Measurements from ENCODE around the gene SNAP29.
"Not testable (repeated sequence)": the region's sequence is repeated elsewhere in the genome, so short reads cannot be mapped to it uniquely, and the experiment has no call there.

Gene SNAP29

GRCh38 chr22:20858615-20859416 lies at the start of gene SNAP29, which contains the start of gene PI4KA:
SNAP29 (plus strand) TSS chr22:20859007; CDS start chr22:20859111, 104 bp downstream.
PI4KA (minus strand) TSS chr22:20858811; CDS start chr22:20858725, 86 bp downstream.
- DNase-seq: peak; percentile 97

- no peak for DNase-seq
Measured at GRCh38 chr22:20809538-20810185, 49.1 kb upstream of the SNAP29 start.

GRCh38 chr22:20810645-20811044 lies 48.2 kb upstream of the SNAP29 start:
- no peak for DNase-seq

- DNase-seq: no peak
Measured at GRCh38 chr22:20811171-20811570, 47.6 kb upstream of the SNAP29 start.

GRCh38 chr22:20811971-20812660 lies 46.7 kb upstream of the SNAP29 start:
- DNase-seq: no peak

- no peak for DNase-seq
Measured at GRCh38 chr22:20813056-20813455, 45.8 kb upstream of the SNAP29 start.

- DNase-seq: no peak
Measured at GRCh38 chr22:20814221-20814808, 44.5 kb upstream of the SNAP29 start.

GRCh38 chr22:20815477-20816050 lies 43.2 kb upstream of the SNAP29 start:
- DNase-seq: no peak

- no peak for DNase-seq
Measured at GRCh38 chr22:20816559-20816958, 42.2 kb upstream of the SNAP29 start.

- no peak for DNase-seq
Measured at GRCh38 chr22:20818471-20818870, 40.3 kb upstream of the SNAP29 start.

- no peak for DNase-seq
Measured at GRCh38 chr22:20819471-20819870, 39.3 kb upstream of the SNAP29 start.

- DNase-seq: not testable (repeated sequence)
Measured at GRCh38 chr22:20821717-20822239, 37.0 kb upstream of the SNAP29 start.

- no peak for DNase-seq
Measured at GRCh38 chr22:20822240-20822639, 36.6 kb upstream of the SNAP29 start.

GRCh38 chr22:20823264-20823663 lies 35.5 kb upstream of the SNAP29 start:
- DNase-seq: no peak

- DNase-seq: not testable (repeated sequence)
Measured at GRCh38 chr22:20825216-20825615, 33.6 kb upstream of the SNAP29 start.

- DNase-seq: no peak
Measured at GRCh38 chr22:20825624-20826023, 33.2 kb upstream of the SNAP29 start.

GRCh38 chr22:20826373-20827152 lies 32.2 kb upstream of the SNAP29 start:
- not testable (repeated sequence) for DNase-seq

- DNase-seq: no peak
Measured at GRCh38 chr22:20829491-20830134, 29.2 kb upstream of the SNAP29 start.

GRCh38 chr22:20833225-20833665 lies 25.6 kb upstream of the SNAP29 start:
- no peak for DNase-seq

GRCh38 chr22:20834206-20834605 lies 24.6 kb upstream of the SNAP29 start:
- no peak for DNase-seq

GRCh38 chr22:20834725-20835124 lies 24.1 kb upstream of the SNAP29 start:
- no peak for DNase-seq
